HG03520 (cell line): ENCODE results near the gene GOLGA6L6.
"Not testable (repeated sequence)": the region's sequence is repeated elsewhere in the genome, so short reads cannot be mapped to it uniquely, and the experiment has no call there.

ENCODE experiments used
- ATAC-seq: cut with Tn5 transposase; IDR thresholded peaks from one replicate; pipeline ENCODE4 v1.9.1; 2021; ENCODE audit warnings: mild to moderate bottlenecking, moderate library complexity; ENCODE audit not compliant: unreplicated experiment

Gene GOLGA6L6, protein sequence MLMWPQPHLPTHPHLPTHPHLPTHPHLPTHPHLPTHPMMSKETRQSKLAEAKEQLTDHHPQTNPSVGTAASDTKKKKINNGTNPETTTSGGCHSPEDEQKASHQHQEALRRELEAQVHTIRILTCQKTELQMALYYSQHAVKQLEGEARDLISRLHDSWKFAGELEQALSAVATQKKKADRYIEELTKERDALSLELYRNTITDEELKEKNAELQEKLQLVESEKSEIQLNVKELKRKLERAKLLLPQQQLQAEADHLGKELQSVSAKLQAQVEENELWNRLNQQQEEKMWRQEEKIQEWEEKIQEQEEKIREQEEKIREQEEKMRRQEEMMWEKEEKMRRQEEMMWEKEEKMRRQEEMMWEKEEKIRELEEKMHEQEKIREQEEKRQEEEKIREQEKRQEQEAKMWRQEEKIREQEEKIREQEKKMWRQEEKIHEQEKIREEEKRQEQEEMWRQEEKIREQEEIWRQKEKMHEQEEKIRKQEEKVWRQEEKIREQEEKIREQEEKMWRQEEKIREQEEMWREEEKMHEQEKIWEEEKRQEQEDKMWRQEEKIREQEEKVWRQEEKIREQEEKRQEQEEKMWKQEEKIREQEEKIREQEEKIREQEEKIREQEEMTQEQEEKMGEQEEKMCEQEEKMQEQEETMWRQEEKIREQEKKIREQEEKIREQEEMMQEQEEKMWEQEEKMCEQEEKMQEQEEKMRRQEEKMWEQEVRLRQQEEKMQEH

DNA sequence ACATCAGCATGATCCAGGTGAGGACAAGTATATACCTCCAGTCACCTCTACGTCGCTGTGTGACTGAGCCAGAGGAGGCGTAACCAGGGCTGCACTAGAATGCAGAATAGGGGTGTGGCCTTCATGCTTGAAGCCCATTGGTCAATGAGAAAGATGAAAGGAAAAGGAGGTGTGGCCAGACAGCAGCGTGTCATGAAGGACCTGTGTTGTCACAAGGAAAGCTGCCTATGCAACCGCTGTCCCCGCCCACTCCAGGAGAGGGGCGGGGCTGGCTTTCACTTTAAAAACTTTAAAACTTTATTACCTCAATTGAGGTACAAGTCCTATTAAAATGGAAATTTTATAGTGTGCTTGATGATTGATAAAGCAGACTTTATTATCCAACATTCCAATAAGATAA lies at the start of gene GOLGA6L6:
TSS of gene GOLGA6L6 (minus strand) at position 101 of the 400 bp plus-strand sequence. CDS start at position 10, 91 bp downstream.
- not testable (repeated sequence) for ATAC-seq

DNA sequence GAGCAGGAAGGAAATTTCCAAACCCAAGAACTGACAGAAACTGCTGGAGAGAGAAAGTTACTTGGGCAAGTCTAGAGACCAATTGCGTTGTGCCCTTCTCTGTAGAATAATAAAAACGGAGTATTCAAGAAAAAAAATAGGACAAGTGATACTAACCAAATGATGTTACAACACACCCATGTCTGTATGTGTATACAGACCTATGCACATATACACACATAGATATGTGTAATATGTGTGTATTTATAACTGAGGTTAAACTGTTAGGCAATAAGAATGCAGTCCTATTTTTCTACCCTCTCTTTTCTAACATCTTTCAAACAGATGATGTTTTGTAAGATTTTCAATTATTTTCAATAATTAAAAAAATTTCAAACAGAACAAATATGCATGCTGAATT lies 48.5 kb upstream of the GOLGA6L6 start:
- not testable (repeated sequence) for ATAC-seq

DNA sequence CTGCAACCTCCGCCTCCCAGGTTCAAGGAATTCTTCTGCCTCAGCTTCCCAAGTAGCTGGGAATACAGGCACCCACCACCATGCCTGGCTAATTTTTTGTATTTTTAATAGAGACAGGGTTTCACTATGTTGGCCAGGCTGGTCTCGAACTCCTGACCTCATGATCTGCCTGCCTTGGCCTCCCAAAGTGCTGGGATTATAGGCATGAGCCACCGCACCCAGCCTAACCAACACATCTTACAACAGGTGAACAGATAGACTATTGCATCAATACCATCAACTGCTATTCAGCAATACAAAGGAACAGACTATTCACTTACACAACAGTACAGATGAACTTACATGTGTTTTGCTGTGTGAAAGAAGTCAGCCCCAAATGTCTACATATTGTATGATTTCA lies 45.2 kb upstream of the GOLGA6L6 start:
- not testable (repeated sequence) for ATAC-seq

DNA sequence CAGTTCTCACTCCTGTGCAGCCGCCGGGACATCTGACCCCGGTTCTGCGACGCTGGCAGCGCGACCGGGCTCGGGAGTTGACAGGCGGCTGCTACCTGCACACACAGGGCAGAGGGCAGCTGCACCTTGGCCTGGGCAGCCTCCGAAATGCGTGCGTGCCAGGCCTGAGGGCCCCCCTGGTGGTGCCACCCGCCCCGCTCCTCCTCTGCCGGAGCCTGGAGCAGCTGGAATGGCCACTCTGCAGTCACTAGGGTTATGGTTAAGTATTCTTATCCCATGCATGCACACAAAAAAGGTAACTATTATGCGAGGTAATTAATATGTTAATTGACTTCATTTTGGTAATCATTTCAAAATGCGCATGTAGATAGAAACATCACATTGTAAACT lies 41.1 kb upstream of the GOLGA6L6 start:
- not testable (repeated sequence) for ATAC-seq

DNA sequence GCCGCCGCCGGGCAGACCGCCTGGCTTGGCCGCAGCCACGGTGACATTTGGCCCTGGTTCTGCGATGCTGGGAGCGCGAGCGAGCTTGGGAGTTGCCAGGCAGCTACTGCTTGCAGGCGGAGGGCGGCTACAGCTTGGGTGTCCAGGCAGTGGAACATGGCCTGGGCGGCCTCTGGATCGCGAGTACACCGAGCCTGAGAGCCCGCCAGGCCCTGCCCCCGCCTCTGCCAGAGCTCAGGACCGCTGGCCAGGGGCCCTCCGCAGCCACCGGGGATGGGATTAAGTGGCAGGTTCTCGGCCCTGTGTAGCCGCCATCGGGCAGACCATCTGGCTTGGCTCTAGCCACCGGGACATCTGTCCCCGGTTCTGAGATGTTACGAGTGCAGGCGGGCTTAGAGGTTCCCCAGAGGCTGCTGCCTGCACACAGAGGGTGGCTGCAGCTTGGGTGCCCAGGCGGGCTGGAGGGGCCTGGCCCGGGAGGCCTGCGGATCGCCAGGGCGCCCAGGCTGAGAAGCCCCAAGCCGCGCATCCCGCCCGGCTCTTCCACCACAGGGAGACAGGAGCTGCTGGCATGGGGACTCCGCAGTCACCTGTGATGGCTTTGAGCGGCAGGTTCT lies 40.6 kb upstream of the GOLGA6L6 start:
- not testable (repeated sequence) for ATAC-seq

DNA sequence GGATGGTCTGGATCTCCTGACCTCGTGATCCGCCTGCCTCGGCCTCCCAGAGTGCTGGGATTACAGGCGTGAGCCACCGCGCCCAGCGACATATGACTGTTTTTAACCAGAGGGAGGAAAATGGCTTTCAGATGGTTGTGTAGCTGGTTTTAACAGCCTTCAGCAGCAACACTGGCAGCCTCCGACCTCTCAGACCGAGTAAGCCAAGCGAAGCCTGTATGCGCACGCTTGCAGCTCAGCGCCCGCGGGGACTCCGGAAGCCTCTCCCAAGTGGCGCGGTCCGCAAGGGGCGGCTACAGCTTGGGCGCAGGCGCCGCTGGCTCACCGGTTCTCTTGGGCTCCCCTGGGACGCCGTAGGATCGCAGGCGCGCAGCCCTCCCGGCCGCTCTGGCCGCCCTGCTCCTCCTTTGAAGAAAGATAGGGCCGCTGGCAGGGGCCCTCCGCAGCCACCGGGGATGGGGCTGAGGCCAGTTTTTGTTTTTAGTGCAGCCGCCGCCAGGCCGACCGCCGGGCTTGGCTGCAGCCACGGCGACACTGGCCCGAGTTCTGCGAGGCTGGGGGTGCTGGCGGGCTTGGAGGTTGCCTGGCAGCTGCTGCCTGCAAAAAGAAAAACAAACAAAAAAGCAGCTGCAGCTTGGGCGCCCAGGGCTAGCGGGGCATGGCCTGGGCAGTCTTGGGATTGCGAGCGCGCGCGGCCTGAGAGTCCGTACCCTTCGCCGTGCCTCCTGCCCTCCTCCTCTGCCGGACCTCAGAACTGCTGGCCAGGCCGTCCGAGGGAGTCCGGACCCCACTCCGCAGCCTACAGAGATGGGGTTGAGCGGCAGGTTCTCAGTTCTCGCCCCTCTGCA lies 39.9 kb upstream of the GOLGA6L6 start:
- not testable (repeated sequence) for ATAC-seq

DNA sequence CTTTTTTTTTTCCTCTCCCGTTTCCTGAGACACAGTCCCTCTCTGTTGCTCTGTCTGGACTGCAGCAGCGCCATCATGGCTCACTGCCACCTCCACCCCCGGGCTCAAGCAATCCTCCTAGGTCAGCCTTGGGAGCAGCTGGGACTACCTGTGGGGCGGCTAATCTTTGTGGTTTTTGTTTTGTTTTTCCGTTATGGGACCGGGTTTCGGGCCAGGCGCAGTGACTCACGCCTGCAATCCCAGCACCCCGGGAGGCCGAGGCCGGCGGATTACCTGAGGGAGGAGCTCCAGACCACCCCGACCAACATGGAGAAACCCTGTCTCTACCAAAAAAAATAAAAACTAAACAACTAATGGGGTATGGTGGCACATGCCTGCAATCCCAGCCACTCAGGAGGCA lies 38.1 kb upstream of the GOLGA6L6 start:
- ATAC-seq = not testable (repeated sequence)

DNA sequence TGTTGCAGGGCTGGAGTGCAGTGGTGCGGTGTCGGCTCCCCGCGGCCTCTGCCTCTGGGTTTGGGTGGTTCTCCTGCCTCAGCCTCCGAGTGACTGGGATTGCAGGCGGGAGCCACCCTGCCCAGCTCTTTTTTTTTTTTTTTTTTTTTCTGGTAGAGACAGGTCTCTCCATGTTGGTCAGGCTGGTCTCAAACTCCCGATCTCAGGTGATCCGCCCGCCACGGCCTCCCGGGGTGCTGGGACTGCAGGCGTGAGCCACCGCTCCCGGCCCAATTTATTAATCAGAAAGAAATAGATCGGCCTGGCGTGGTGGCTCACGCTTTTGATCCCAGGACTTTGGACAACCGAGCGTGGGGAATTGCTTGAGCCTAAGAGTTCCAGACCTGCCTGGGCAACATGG lies 9.7 kb upstream of the GOLGA6L6 start:
- ATAC-seq = not testable (repeated sequence)

DNA sequence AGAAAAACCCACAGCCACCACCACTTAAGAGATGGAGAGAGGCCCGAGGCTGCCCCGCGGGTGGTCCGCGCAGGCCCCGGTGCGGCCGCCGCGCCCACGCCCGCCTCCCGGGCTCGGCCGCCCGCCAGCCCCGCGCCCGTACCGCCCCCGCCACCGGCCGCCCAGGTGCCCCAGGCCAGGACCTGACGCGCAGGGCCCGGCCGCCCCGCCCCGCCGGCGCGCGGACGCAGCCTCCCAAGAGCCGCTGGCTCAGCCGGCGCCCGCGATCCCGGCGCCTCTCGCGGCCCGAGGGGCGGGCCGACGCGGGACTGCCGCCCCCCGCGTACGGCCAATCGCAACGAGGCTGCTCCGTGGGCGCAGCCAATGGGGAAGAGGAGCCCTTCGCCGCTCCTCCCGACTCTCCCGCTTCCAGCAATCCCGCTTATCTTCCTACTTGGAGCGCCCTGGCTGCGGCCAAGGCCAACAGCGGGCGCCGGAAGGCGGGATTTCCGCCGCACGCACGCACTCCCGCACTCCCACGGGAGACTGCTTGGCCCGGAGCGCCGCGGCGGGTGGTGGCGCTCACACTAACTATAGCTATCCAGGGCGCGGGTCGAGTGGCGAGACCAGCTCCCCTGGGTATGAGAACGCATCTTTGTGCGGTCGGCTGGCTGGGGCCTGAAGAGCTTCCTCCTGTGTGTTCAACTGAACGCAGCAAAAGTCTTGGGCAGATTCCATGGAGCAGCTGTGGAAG lies 35.5 kb downstream of the GOLGA6L6 start:
- ATAC-seq = not testable (repeated sequence)

DNA sequence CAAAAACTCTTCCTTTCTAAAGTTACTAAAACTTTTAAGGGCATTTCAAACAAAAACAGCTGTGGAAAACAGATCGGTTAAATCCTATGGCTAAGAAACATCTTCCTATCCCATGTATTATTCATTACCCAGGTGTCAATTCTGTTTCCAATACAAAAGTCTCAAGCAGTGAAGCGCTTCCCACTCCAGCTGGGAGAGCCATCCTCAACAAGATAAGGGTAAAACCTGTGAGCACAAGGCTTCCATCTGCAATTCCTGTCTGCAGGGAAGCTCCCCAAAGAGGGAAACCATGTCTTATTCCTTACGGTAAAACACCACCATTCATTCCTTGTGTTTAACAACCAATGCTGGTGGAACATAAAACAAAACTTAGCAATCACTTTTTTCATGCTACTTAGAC lies 38.8 kb downstream of the GOLGA6L6 start:
- ATAC-seq = not testable (repeated sequence)

DNA sequence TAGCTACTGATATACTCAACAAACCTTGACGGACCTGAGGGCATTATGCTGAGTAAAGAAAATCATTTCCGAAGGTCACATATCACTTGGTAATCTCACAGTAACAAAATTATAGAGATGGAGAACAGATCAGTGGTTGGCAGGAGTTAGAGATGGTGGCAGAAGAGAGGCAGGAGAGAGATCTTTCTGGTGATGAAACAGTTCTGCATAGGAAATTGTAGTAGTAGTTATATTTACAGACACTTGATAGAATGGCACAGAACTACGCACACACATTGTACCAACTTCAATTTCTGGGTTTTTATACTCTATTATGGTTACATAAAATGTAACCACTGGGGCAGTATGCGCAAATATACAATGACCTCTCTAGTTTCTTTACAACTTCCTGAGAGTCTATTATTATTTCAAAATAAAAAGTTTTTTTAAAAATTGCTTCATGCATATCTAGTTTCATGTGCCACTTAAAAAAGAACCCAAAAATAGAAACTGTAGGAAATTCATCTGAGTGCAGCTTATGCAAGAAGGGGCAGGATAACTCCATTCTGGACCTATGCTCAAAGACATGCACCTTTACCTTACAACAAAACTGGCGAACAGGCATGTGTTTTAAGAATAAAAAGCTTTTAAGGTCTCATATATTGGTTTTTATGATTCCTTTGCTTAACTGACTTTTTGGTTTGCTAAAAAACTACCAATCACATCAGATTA lies 39.9 kb downstream of the GOLGA6L6 start:
- not testable (repeated sequence) for ATAC-seq

DNA sequence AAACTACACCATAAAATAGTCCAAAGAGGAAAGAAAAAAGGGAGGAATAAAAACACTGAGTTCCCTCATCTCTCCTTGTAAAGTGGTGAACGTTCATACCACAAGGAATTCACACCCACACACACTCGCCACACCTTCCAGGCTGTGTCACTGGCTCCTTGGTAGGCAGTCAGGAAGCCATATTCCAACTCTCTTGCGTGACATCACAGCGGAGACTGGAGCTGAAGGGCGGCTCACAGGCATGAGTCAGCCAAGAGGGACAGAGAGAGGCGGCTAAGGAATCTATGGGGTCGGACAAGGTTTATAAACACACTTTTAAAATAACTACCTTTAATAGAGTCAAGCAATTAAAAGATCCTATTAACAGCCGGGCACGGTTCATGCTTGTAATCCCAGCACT lies 43.8 kb downstream of the GOLGA6L6 start:
- ATAC-seq = not testable (repeated sequence)

DNA sequence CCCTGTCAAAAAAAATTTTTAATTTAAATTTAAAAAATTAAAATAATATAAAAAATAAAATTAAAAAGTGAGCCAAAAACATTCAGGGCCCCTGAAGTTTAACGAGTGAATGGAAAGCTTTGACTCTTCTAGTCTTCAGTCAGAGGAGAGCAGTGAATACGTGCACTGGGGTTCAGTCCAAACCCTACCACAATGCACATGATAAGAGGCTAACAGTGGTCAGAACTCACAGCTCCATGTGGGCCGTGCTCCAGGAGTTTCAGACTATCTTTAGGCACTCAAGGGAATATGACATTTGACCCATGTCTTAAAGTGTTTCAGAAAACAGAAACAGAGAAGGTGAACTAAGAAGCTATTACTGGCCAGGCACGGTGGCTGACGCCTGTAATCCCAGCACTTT lies 48.6 kb downstream of the GOLGA6L6 start:
- not testable (repeated sequence) for ATAC-seq

DNA sequence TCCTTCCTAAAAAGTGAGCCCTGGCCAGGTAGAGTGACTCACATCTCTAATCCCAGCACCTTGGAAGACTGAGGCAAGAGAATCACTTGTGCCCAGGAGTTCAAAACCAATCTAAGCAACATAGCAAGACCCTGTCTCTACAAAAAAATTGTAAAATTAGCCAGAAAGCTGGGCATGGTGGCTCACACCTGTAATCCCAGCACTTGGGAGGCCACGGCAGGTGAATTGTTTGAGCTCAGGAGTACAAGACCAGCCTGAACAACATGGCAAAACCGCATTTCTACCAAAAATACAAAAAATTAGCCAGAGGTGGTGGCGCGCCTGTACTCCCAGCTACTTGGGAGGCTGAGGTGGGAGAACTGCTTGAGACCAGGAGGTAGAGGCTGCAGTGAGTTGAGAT lies 49.0 kb downstream of the GOLGA6L6 start:
- not testable (repeated sequence) for ATAC-seq

DNA sequence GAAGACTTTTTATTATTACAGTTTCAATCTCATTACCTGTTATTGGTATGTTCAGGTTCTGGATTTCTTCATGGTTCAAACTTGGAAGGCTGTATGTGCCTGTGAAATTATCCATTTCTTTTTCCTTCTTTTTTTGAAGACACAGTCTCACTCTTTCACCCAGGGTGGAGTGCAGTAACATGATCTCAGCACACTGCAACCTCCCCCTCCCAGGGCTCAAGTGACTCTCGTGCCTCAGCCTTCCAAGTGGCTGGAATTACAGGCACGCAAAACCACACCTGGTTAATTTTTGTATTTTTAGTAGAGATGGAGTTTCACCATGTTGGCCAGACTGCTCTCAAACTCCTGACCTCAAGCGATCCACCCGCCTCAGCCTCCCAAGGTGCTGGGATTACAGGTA lies 52.3 kb downstream of the GOLGA6L6 start:
- not testable (repeated sequence) for ATAC-seq
